Neural crest cell (in vitro differentiated cells): Measurements from ENCODE around the gene VPS13D. TPM values are rescaled to one million over a fixed set of nuclear protein-coding genes. Genes with fewer than 3 reads are reported as not detected.
A peak's percentile ranks its signal among the peaks of the same experiment; 100 is the strongest.

Experiments
- DNase-seq: peaks from one replicate; pipeline ENCODE4 v3.0.0; 2021; ENCODE audit warnings: low read depth, mixed read lengths, low spot score
- H3K27ac Mint-ChIP-seq: one replicate; pipeline ENCODE4 v1.8.0; 2021; ENCODE audit warnings: mild to moderate bottlenecking, mixed read lengths; ENCODE audit not compliant: unreplicated experiment
- H3K27me3 Mint-ChIP-seq: 2 replicates; pipeline ENCODE4 v1.8.0; 2021; ENCODE audit warnings: low read depth, mild to moderate bottlenecking, mixed read lengths
- H3K36me3 Mint-ChIP-seq: 2 replicates; pipeline ENCODE4 v1.8.0; 2021; ENCODE audit warnings: low read depth, mild to moderate bottlenecking, mixed read lengths
- H3K4me1 Mint-ChIP-seq: 2 replicates; pipeline ENCODE4 v1.8.0; 2021; ENCODE audit warnings: mixed read lengths
- H3K4me3 Mint-ChIP-seq: one replicate; pipeline ENCODE4 v1.8.0; 2021; ENCODE audit warnings: mild to moderate bottlenecking, mixed read lengths
- H3K9me3 Mint-ChIP-seq: 2 replicates; pipeline ENCODE4 v1.8.0; 2021; ENCODE audit warnings: mixed read lengths
- CTCF ChIP-seq: fragments of 200-600 bp; sonication (generic); conservative IDR thresholded peaks from 2 replicates; pipeline ENCODE4 v1.5.0; 2021; ENCODE audit warnings: antibody characterized with exemption, mild to moderate bottlenecking
- total RNA-seq: library from RNA; stranded (reverse); gene quantifications from 2 replicates; pipeline ENCODE4 v1.2.1, GENCODE V29; 2021

VPS13D gene
- total RNA-seq, 1 donor from 2014 or later: 24.5 TPM

- Mint-ChIP-seq H3K27ac (no peak overlapping the region), H3K36me3 (no peaks in the 10 kb centered on the region), H3K4me3 (no peak overlapping the region), H3K9me3 (no peaks in the 10 kb centered on the region), H3K4me1 (peaks cover 11% of the 10 kb centered on the region), H3K27me3 (no peaks in the 10 kb centered on the region)
- no peak for DNase-seq
- TF ChIP-seq CTCF: no peak
Measured at GRCh38 chr1:12206238-12206637, 23.6 kb upstream of the VPS13D start.

GRCh38 chr1:12206792-12207424, 22.9 kb upstream of the VPS13D start:
- H3K27me3 Mint-ChIP-seq: no peaks in the 10 kb centered on the region
- no peaks in the 10 kb centered on the region for H3K36me3 Mint-ChIP-seq
- H3K9me3 Mint-ChIP-seq: no peaks in the 10 kb centered on the region
- DNase-seq: no peak
- H3K4me1 Mint-ChIP-seq: peaks cover 11% of the 10 kb centered on the region
- H3K4me3 Mint-ChIP-seq: no peak overlapping the region
- no peak overlapping the region for H3K27ac Mint-ChIP-seq
- TF ChIP-seq CTCF: no peak

- Mint-ChIP-seq H3K4me1 (peaks cover 11% of the 10 kb centered on the region), H3K27me3 (peaks cover 3% of the 10 kb centered on the region), H3K27ac (peak overlapping the region; percentile 83), H3K9me3 (no peaks in the 10 kb centered on the region), H3K4me3 (no peak overlapping the region), H3K36me3 (no peaks in the 10 kb centered on the region)
- TF ChIP-seq CTCF: no peak
- DNase-seq: no peak
Measured at GRCh38 chr1:12208271-12208670, 21.6 kb upstream of the VPS13D start.

- Mint-ChIP-seq H3K4me3 (no peak overlapping the region), H3K27ac (peak overlapping the region; percentile 83), H3K4me1 (peaks cover 11% of the 10 kb centered on the region), H3K27me3 (peaks cover 3% of the 10 kb centered on the region), H3K36me3 (no peaks in the 10 kb centered on the region), H3K9me3 (no peaks in the 10 kb centered on the region)
- DNase-seq: peak; percentile 98
- TF ChIP-seq CTCF: peak; percentile 97
Measured at GRCh38 chr1:12208764-12209494, 20.9 kb upstream of the VPS13D start.

- no peak for TF ChIP-seq CTCF
- no peaks in the 10 kb centered on the region for H3K36me3 Mint-ChIP-seq
- peaks cover 6% of the 10 kb centered on the region for H3K27me3 Mint-ChIP-seq
- no peak overlapping the region for H3K27ac Mint-ChIP-seq
- peaks cover 11% of the 10 kb centered on the region for H3K4me1 Mint-ChIP-seq
- no peak overlapping the region for H3K4me3 Mint-ChIP-seq
- H3K9me3 Mint-ChIP-seq: no peaks in the 10 kb centered on the region
- DNase-seq: no peak
Measured at GRCh38 chr1:12209495-12209832, 20.4 kb upstream of the VPS13D start.
